Measurements from ENCODE around the gene SCCPDH. TPM values are rescaled to one million over a fixed set of nuclear protein-coding genes. Genes with fewer than 3 reads are reported as not detected.

SCCPDH gene
- total and polyA plus RNA-seq, 2 donors (not counting 3 experiments of a cell fraction or from before 2014, with no cell fraction given), result 24.4 to 37.5 TPM

- H3K4me2 ChIP-seq (ENCODE audit: insufficient read depth, low read length), result no peak overlapping the region
- peaks cover 4% of the 10 kb centered on the region for H3K4me1 ChIP-seq (ENCODE audit: control insufficient read depth, extremely low read depth, insufficient read depth, low read length)
- CTCF ChIA-PET, result interaction anchor here (1.6 to 3.2 kb wide), 2 partner anchors 9 to 1528 kb away, joined by 3 to 18 read pairs; no protein-coding TSS in a partner anchor
- POLR2A ChIA-PET, result interaction anchor here (0.6 kb wide), 1 partner anchor 174 kb away, joined by 5 read pairs; the partner anchor contains the start of gene SMYD3
- H3K9me3 ChIP-seq (replicated peaks; ENCODE audit: control insufficient read depth, insufficient read depth, low read length), result no peaks in the 10 kb centered on the region
- no peaks in the 10 kb centered on the region for H3K9me1 ChIP-seq (replicated peaks; ENCODE audit: control insufficient read depth, extremely low read depth, insufficient read depth, low read length)
- FAIRE-seq (no peak), DNase-seq (ENCODE audit: low read depth, low spot score) (no peak)
- no peaks in the 10 kb centered on the region for H3K36me3 ChIP-seq (ENCODE audit: control insufficient read depth in 2 of 2, extremely low read depth in 1 of 2, insufficient read depth in 2 of 2, low read length in 2 of 2)
- no peak overlapping the region for H2AFZ ChIP-seq (ENCODE audit: low read depth, low read length)
- no peaks in the 10 kb centered on the region for H3K27me3 ChIP-seq (ENCODE audit: control insufficient read depth in 2 of 2, insufficient read depth in 2 of 2, low read length in 2 of 2)
- no peak overlapping the region for H3K9ac ChIP-seq (replicated peaks; ENCODE audit: extremely low read depth, insufficient read depth, low read length)
- dilution Hi-C loops (cut with MboI; ENCODE audit: extremely low pct_ligation_motif_present, low sequenced_read_pairs), result no loop called here
- no peak overlapping the region for H3K27ac ChIP-seq (ENCODE audit: insufficient read depth, low read depth, low read length)
- no peaks in the 10 kb centered on the region for H4K20me1 ChIP-seq (replicated peaks; ENCODE audit: control insufficient read depth, extremely low read depth, insufficient read depth, low read length)
- TF ChIP-seq GATA2 (IDR thresholded peaks at IDR 0.05; ENCODE audit: insufficient read depth, insufficient read length, low read depth, low read length), result no peak
- TF ChIP-seq JUN (IDR thresholded peaks at IDR 0.05; ENCODE audit: borderline replicate concordance, insufficient read depth, insufficient read length, low read depth), result no peak
- no peak for TF ChIP-seq POLR2A (IDR thresholded peaks at IDR 0.05; ENCODE audit: low read depth, low read length)
- no peak for TF ChIP-seq MAX (IDR thresholded peaks at IDR 0.05; ENCODE audit: insufficient read depth, insufficient read length)
- no peak for TF ChIP-seq MYC (IDR thresholded peaks at IDR 0.05; ENCODE audit: low read depth, low read length)
- no peak for TF ChIP-seq EZH2 (IDR thresholded peaks at IDR 0.05; ENCODE audit: borderline replicate concordance, low read depth, low read length, severe bottlenecking)
- no peak for TF ChIP-seq POLR2AphosphoS5 (IDR thresholded peaks at IDR 0.05; ENCODE audit: insufficient read depth, low read depth, low read length)
- TF ChIP-seq FOS (IDR thresholded peaks at IDR 0.05; ENCODE audit: borderline replicate concordance, insufficient read depth, low read length), result no peak
- TF ChIP-seq CTCF (IDR thresholded peaks at IDR 0.05; ENCODE audit: extremely low read depth in 1 of 2, insufficient read depth in 1 of 2, low read depth in 1 of 2, low read length in 2 of 2), result no peak
- intact Hi-C loops (cut with micrococcal nuclease), result no loop called here
- no peaks in the 10 kb centered on the region for H3K79me2 ChIP-seq (ENCODE audit: control insufficient read depth, insufficient read depth, low read length)
- no peak overlapping the region for H3K4me3 ChIP-seq (replicated peaks in 1 of 3; ENCODE audit: insufficient read depth in 1 of 3, low read depth in 1 of 3, low read length in 3 of 3)
- BruUV-seq (replicated peaks), result no TSS peak
Measured at GRCh38 chr1:246680696-246681130, 43.5 kb upstream of the SCCPDH start.
